Left hindlimb (tissue), 1 donor: ENCODE measurements around the gene RPL15.

Experiments used
- DNase-seq: peaks from one replicate; pipeline ENCODE4 v3.0.0-alpha.2; 2018

Gene RPL15

GRCh38 chr3:23966328-23966727, 49.4 kb downstream of the RPL15 start:
- DNase-seq, result no peak

- DNase-seq, result no peak
These were observed 51.7 kb downstream of the RPL15 start for GRCh38 chr3:23968463-23969184.

GRCh38 chr3:23969393-23969792, 52.5 kb downstream of the RPL15 start:
- DNase-seq, result no peak
